LNCAP (cell line): ENCODE data around the gene CBX3.

Source experiments
- CTCF ChIP-seq: fragments of 450-650 bp; IDR thresholded peaks from 2 replicates; pipeline ENCODE4 v1.5.1; 2017; ENCODE audit warnings: mild to moderate bottlenecking

CBX3 gene

GRCh38 chr7:26157520-26158105 lies 43.9 kb upstream of the CBX3 start:
- no peak for TF ChIP-seq CTCF

GRCh38 chr7:26159243-26159642 lies 42.3 kb upstream of the CBX3 start:
- TF ChIP-seq CTCF = no peak

GRCh38 chr7:26160896-26161295 lies 40.6 kb upstream of the CBX3 start:
- TF ChIP-seq CTCF = no peak

GRCh38 chr7:26162431-26162830 lies 39.1 kb upstream of the CBX3 start:
- TF ChIP-seq CTCF = no peak

GRCh38 chr7:26165950-26166683 lies 35.4 kb upstream of the CBX3 start:
- no peak for TF ChIP-seq CTCF

- TF ChIP-seq CTCF = no peak
These were observed 34.8 kb upstream of the CBX3 start for GRCh38 chr7:26166684-26167266.

GRCh38 chr7:26167303-26167934 lies 34.1 kb upstream of the CBX3 start:
- no peak for TF ChIP-seq CTCF
